ENCODE measurements around the gene CHPF2.

DNA sequence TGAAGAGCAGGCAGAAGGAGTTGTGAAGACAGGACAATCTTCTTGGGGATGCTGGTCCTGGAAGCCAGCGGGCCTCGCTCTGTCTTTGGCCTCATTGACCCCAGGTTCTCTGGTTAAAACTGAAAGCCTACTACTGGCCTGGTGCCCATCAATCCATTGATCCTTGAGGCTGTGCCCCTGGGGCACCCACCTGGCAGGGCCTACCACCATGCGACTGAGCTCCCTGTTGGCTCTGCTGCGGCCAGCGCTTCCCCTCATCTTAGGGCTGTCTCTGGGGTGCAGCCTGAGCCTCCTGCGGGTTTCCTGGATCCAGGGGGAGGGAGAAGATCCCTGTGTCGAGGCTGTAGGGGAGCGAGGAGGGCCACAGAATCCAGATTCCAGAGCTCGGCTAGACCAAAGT, 1.5 kb downstream of the CHPF2 start:
- TF ChIP-seq POLR2A (IDR thresholded peaks at IDR 0.05) = no peak
- TF ChIP-seq, protein P1, sequence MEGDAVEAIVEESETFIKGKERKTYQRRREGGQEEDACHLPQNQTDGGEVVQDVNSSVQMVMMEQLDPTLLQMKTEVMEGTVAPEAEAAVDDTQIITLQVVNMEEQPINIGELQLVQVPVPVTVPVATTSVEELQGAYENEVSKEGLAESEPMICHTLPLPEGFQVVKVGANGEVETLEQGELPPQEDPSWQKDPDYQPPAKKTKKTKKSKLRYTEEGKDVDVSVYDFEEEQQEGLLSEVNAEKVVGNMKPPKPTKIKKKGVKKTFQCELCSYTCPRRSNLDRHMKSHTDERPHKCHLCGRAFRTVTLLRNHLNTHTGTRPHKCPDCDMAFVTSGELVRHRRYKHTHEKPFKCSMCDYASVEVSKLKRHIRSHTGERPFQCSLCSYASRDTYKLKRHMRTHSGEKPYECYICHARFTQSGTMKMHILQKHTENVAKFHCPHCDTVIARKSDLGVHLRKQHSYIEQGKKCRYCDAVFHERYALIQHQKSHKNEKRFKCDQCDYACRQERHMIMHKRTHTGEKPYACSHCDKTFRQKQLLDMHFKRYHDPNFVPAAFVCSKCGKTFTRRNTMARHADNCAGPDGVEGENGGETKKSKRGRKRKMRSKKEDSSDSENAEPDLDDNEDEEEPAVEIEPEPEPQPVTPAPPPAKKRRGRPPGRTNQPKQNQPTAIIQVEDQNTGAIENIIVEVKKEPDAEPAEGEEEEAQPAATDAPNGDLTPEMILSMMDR (IDR thresholded peaks at IDR 0.05) = no peak
